NCI-H2107 treated with DMSO at 0.1 percent for 48 hours (cell line): ENCODE results near the gene GET4.
A peak's percentile ranks its signal among the peaks of the same experiment; 100 is the strongest.
"Not testable (repeated sequence)": the region's sequence is repeated elsewhere in the genome, so short reads cannot be mapped to it uniquely, and the experiment has no call there.

Experiments used
- DNase-seq: peaks from one replicate; lab custom pipeline; 2025; ENCODE audit not compliant: unreplicated experiment; lab: John Stamatoyannopoulos, UW

The GET4 gene

DNA sequence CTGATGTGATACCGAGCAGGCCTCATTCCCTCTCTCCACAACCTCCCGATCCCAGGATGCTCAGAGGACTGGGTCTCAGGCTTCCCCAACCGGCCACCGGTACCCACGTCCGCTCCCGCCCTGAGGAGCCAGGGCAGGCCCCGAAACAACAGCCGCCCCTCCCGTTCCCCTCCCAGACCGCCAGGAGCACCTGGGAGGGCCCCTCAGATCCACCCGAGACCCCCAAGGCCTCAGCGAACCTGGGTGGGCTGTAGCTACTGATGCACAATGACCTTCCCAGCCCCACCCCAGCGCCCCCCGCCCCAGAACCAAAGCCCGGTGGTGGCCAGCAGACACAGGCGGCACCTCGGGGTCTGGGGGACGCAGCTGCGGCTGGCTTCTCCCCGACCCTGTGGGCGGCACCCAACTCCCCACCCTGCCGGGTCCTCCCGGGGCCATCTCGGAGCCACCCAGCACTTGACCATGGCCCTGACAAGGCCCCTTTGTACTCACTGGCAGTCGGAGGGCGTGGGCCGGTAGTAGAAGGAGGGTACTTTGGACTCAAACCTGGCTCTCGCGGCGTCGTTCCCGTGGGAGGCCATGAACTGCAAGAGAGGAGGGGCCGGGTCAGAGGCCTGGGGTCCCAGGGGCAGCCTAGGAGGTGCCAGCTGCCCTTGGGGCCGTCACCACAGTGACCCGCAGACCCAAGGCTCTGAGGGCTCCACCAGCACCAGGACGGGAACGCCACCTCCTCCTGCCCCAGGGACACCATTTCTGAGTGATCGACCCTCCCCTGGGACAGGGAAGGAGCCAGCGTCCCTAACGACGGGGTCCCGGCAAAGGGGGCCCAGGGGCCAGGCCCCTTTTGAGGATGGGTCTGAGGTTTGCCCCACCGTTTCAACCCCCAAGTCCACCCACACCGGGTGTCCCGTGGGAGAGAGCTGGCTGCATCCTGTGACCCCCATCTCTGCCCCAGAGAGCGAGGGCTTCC lies 50.0 kb downstream of the GET4 start:
- DNase-seq = no peak

DNA sequence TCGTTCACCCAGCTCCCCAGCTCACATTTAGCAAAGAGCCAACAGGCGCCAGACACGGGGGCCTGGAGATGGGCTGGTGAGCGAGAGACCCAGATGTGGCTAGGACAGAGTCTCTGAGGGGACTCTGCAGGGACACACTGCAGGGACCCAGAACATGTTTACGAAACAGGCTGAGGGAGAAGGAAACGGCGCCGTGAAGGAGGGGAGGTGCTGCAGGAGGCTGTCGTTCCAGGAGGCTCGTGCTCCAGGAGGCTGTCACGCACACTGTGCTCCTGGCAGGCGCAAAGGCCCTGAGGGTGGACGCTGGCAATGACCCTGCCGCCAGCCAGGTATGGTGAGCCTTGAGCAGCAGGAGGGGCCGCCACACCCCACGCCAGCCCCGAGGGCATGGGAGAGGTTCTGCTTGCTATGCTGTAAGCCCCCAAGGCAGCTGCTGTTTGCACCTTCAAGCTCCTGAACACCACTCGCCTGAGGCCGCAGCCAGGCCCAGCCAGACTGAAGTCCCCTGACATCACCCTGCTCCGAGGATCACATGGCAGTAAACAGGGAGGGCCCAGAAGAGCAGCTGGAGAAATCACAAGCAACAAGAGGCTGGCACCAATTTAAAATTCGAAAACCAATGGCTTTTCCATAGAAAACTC lies 50.8 kb downstream of the GET4 start:
- DNase-seq = no peak

DNA sequence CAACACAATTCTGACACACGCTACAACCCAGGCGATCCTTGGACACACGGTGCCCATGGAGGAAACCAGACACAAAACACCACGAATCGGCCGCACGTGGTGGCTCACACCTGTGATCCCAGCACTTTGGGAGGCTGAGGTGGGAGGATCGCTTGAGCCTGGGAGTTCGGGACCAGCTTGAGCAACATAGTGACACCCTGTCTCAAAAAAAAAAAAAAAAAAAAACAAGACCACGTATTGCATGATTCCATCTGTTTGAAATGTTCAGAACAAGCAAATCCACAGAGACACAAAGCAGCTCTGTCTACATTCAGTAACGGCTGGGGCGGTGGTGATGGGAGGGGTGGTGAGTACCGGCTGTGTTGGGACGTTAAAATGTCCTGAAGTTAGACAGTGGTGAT lies 53.0 kb downstream of the GET4 start:
- no peak for DNase-seq

DNA sequence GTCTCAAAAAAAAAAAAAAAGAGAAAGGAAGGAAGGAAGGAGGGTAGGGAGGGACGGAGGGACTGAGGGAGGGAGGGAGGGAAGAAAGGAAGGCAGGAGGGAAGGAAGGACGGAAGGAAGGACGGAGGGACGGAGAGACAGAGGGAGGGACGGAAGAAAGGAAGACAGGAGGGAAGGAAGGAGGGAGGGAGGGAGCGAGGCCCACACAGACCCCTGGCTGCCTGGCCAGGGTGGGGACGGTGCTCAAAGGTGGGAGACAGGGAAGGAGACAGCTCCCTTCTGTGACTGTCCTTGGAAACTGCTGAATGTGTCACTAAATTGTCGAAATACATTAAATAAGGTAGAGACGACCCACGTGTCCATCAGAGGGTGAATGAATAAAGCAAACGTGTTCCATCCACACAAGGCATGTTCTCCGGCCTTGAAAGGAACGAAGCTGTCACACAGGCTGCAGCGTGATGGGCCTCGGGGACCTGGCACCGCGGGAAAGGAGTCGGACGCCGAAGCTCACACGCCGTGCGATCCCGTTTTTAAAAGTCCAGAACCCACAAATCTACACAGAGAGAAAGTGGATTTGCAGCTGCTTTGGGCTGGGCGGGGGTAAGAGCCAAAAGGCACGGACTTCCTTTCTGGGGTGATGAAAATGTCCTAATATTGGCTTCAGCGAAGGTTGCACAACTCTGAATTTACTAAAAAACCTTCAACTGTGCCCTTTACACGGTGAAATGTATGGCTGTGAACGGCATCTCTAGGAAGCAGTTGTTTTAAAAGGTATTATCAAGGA lies 54.8 kb downstream of the GET4 start:
- DNase-seq = no peak

- DNase-seq = no peak
Measured at GRCh38 chr7:931871-932650, 55.7 kb downstream of the GET4 start.

- no peak for DNase-seq
Measured at GRCh38 chr7:932651-932975, 56.3 kb downstream of the GET4 start.

GRCh38 chr7:934469-935163 lies 58.3 kb downstream of the GET4 start:
- DNase-seq = no peak

DNA sequence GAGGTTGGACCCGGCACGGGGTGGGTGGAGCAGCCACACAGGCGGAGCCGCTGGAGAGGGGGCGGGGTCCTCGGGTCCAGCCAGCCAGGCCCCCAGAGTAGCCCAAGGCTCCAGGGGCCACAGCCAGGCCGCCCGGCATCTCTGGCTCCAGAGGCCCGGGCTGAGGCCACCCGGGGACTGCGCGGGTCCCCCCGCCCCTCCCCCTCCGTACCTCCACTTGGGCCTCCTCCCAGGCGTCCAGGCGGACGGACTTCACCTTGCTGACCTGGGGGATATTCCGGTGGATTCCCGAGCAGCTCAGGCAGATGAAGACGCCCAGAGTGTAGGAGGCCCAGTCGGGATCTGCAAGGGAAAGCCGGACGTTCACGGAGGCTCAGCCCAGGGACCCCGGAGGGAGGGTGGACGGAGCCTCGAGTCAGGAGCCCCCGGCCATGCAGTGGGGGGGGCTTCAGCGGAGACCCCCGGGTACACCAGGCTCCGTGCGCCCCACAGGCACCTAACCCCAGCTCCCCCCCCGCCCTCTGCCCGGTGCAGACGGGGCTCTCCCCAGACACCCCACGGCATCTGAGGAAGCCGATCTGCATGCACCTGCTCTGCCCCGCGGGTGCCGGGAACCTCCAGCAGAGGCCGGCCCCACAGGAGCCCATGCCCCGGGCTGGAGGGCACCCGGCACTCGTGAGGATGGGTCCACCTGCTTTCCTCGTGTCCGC lies 59.0 kb downstream of the GET4 start:
- no peak for DNase-seq

DNA sequence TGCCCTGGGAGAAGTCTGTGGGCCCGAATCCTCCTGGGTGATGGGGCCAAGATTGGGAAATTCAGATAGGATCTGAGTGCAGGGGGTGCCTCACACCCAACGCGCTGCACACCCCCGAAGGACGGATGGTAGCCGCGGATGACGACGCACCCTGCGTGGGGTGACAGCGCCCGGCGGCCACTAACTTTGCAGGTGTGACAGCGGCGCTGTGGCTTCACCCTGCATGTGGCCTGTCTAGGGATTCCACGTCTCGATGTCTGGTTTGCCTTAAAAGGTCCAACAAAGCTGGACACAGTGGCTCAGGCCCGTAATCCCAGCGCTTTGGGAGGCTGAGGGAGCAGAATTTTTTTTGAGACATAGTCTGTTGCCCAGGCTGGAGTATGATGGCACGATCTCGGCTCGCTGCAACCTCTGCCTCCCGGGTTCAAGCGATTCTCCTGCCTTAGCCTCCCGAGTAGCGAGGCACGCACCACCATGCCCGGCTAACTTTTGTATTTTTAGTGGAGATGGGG lies 59.6 kb downstream of the GET4 start:
- no peak for DNase-seq

DNA sequence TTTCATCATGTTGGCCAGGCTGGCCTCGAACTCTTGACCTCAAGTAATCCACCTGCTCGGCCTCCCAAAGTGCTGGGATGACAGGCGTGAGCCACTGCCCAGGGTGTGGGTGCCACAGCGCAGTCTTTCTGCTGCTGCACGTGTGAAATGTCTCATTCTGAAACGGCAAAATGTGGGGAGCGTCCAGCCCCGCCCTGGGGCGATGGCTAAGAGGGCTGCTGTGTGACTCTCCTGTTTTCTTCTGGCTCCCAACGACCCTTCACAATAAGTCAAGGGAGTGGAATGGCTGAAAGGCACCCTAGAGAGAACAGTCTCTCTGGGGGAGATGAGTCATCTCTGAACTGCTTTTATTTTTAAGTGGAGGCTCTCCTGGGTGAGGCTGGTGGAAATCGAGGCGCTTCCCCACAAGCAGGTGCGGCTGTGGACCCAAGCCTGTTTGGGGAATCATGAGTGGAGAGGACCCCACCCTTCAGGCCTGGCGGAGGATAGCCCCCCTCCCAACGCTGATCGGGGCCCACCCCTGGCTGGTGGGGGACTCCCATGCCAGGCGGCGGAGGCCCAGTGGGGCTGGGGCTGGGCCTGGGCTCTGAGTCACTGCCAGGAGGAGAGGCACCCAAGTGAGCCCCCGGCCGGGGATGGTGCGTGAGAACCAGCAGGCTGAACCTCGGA lies 60.2 kb downstream of the GET4 start:
- DNase-seq = peak; percentile 63

GRCh38 chr7:937856-938484 lies 61.6 kb downstream of the GET4 start:
- DNase-seq = no peak

DNA sequence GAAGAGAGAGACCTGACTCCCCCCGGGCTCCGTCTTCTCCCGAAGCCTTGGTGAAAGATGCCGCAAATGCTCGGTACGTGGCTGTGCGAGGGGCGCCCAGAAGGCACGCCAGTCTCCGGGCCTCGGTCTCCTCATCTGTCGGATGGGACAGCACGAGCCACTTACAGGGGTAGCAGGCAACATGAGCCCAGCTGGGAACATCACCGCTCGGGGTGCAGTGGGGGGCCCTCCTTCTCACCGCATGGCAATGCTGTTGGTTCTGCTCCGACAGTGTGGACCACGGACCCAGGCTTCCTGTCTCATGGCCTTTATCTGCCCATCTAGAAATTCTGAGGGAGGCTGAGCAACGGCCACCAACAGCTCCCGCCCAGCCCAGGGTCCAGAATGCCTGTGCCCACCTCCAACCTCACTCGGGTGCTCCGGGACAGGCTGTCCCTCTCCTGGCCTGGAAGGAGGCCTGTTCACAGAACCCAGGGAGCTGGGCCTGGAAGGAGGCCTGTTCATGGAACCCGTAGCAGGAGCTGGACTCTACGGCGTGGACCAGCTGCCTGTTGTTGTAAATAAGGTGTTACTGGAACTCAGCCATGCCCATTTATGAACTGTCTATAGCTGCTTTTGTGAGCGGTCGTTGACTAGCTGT lies 62.3 kb downstream of the GET4 start:
- DNase-seq = no peak

DNA sequence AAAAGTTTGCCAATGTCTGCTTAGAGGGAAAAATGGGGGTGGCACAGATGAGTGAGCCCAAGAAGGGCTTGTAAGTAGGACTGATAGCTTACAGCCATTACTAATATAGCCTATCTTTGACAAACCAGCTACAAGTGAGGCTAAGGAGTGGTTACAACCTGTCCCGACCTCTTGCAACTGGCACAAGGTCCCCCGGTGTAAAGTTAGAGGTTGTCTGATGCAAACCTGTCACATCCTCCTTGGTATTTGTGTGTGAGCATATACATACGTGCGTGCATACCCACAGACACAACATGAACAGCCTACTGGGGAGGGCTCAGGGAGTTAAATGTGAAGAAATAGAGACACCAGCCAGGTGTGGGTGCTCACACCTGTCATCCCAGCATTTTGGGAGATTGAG lies 63.5 kb downstream of the GET4 start:
- DNase-seq = no peak

DNA sequence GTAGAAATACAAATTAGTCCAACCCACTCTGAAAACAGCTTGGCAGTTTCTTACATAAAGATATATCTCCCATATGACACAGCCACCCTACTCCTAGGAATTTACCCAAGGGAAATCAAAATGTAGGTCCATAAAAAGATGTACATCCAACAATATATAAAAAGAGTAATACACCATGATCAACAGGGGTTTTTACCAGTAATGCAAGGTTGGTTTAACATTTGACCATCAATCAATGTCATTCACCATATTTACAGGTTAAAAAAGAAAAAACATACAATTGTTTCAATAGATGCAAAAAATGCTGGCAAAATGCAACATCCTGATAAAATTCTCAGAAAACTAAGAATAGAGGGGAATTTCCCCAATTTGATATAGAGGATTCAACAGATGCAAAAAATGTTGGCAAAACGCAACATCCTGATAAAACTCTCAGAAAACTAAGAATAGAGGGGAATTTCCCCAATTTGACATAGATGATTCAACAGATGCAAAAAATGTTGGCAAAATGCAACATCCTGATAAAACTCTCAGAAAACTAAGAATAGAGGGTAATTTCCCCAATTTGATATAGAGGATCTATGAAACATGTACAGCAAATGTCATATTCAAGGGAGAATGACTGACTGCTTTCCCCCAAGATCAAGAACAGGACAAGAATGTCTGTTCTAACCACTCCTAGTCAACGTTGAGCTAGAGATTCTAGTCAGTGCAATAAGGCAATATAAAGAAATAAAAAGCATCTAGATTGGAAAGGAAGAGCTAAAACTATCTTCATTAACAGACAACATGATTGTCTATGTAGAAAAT lies 64.5 kb downstream of the GET4 start:
- DNase-seq = no peak

- DNase-seq = not testable (repeated sequence)
Measured at GRCh38 chr7:943793-944192, 67.4 kb downstream of the GET4 start.

DNA sequence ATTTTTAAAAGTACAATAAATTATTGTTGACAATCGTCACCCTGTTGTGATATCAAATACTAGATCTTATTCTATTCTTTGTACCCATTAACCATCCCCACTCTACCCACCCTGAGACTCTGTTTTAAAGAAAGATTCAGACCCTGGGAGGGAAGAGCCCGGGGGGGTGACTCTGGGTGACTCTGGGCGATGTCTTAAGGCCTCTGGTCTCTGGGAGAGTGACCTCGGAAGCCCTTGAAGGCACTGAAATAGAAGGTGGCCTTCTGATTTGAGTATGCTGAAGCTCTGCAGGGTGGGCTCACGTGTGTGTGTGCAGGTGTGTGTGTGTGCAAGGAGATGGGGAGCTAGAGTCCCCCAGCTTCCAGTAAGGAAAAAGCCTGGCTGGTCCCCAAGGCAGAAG lies 68.4 kb downstream of the GET4 start:
- no peak for DNase-seq

DNA sequence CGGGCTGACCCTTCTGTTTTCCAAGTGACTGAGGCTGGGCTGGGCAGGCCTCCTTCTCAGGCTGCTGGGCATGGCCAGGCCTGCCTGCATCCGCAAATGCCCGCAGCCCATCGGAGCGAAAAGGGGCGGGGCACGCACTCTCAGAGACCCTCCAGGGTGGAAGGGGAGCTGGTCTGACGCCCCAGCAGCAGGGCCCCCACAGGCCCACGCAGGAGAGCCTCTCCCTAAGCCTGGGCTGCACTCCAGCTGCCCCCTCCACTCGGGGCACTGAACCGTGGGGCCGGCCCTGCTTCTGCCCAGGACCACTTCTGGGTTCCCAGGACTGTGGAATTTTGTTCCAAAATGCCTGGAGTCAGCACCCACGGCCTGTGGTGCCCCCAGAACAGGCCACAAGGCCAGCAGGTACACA lies 68.8 kb downstream of the GET4 start:
- no peak for DNase-seq
